Glutamatergic neuron (in vitro differentiated cells): Measurements from ENCODE around the gene POLR2A. TPM values are rescaled to one million over a fixed set of nuclear protein-coding genes. Genes with fewer than 3 reads are reported as not detected.

ENCODE experiments used
- DNase-seq: peaks from one replicate; pipeline ENCODE4 v3.0.0; 2022
- H3K27ac Mint-ChIP-seq: one replicate; pipeline ENCODE4 v1.8.0; 2020; ENCODE audit warnings: mild to moderate bottlenecking, mixed read lengths, inconsistent platforms; ENCODE audit not compliant: unreplicated experiment
- H3K27me3 Mint-ChIP-seq: one replicate; pipeline ENCODE4 v1.8.0; 2020; ENCODE audit warnings: mild to moderate bottlenecking, moderate library complexity, mixed read lengths, inconsistent platforms; ENCODE audit not compliant: unreplicated experiment
- H3K36me3 Mint-ChIP-seq: one replicate; pipeline ENCODE4 v1.8.0; 2020; ENCODE audit warnings: mild to moderate bottlenecking, mixed read lengths, inconsistent platforms; ENCODE audit not compliant: unreplicated experiment
- H3K4me1 Mint-ChIP-seq: one replicate; pipeline ENCODE4 v1.8.0; 2020; ENCODE audit warnings: mild to moderate bottlenecking, low read depth, mixed read lengths, inconsistent platforms; ENCODE audit not compliant: unreplicated experiment
- H3K4me3 Mint-ChIP-seq: one replicate; pipeline ENCODE4 v1.8.0; 2020; ENCODE audit warnings: mild to moderate bottlenecking, mixed read lengths, inconsistent platforms; ENCODE audit not compliant: unreplicated experiment
- H3K9me3 Mint-ChIP-seq: one replicate; pipeline ENCODE4 v1.8.0; 2020; ENCODE audit warnings: mild to moderate bottlenecking, moderate library complexity, mixed read lengths, inconsistent platforms; ENCODE audit not compliant: unreplicated experiment
- CTCF ChIP-seq: fragments of 200-600 bp; sonication (generic); IDR thresholded peaks from one replicate; pipeline ENCODE4 v1.5.0; 2021; ENCODE audit not compliant: partially characterized antibody, unreplicated experiment
- total RNA-seq: library from RNA; stranded (reverse); fragmentation: NEBNext Ultra II Directional; extraction: Animal tissue kit (Norgen Biotek cat#: 25700); gene quantifications from one replicate; pipeline ENCODE4 v1.2.1, GENCODE V29; 2021; ENCODE audit not compliant: unreplicated experiment

The POLR2A gene
- total RNA-seq, 1 donor from 2014 or later: 200 TPM

GRCh38 chr17:7440834-7441195 is 43.4 kb upstream of the POLR2A start:
- Mint-ChIP-seq H3K9me3 (peaks cover 15% of the 10 kb centered on the region), H3K27me3 (peaks cover 28% of the 10 kb centered on the region), H3K36me3 (no peaks in the 10 kb centered on the region), H3K4me1 (peaks cover 17% of the 10 kb centered on the region), H3K4me3 (peak overlapping the region; percentile 92), H3K27ac (peak overlapping the region; percentile 73)
- peak; percentile 56 for DNase-seq
- no peak for TF ChIP-seq CTCF

DNA sequence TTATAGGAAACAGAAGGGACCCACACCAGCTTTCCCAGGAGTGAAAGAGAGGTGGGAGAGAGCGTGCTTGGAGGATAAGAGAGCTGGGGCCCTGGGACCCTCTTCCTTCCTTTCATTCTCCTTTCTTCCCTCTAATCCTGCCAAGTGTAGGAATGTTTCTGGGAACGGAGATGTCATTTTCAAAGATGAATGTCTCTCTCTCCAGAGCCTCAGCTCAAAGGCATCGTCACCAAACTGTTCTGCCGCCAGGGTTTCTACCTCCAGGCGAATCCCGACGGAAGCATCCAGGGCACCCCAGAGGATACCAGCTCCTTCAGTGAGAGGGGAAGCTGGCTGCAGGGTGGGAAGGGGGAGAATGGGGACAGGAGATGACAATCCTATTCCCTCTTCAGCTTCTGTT is 42.9 kb upstream of the POLR2A start:
- TF ChIP-seq CTCF: no peak

GRCh38 chr17:7442142-7442541 is 42.0 kb upstream of the POLR2A start:
- peaks cover 30% of the 10 kb centered on the region for H3K27me3 Mint-ChIP-seq
- peaks cover 13% of the 10 kb centered on the region for H3K4me1 Mint-ChIP-seq
- no peak for TF ChIP-seq CTCF
- no peaks in the 10 kb centered on the region for H3K36me3 Mint-ChIP-seq
- no peak overlapping the region for H3K27ac Mint-ChIP-seq
- no peak for DNase-seq
- peaks cover 21% of the 10 kb centered on the region for H3K9me3 Mint-ChIP-seq
- H3K4me3 Mint-ChIP-seq: no peak overlapping the region

More for the DNA sequence above, 42.9 kb upstream of the POLR2A start:
- peak overlapping the region; percentile 92 for H3K4me3 Mint-ChIP-seq
- DNase-seq: no peak
- peaks cover 14% of the 10 kb centered on the region for H3K4me1 Mint-ChIP-seq
- H3K9me3 Mint-ChIP-seq: peaks cover 19% of the 10 kb centered on the region
- peak overlapping the region; percentile 59 for H3K27ac Mint-ChIP-seq
- H3K27me3 Mint-ChIP-seq: peaks cover 31% of the 10 kb centered on the region
- no peaks in the 10 kb centered on the region for H3K36me3 Mint-ChIP-seq

- H3K4me3 Mint-ChIP-seq: no peak overlapping the region
- TF ChIP-seq CTCF: no peak
- DNase-seq: no peak
- peaks cover 5% of the 10 kb centered on the region for H3K4me1 Mint-ChIP-seq
- no peak overlapping the region for H3K27ac Mint-ChIP-seq
- H3K36me3 Mint-ChIP-seq: peaks cover 4% of the 10 kb centered on the region
- peaks cover 17% of the 10 kb centered on the region for H3K9me3 Mint-ChIP-seq
- H3K27me3 Mint-ChIP-seq: peaks cover 25% of the 10 kb centered on the region
These were observed 40.4 kb upstream of the POLR2A start for GRCh38 chr17:7443499-7444485.
